NCI-H1930 (cell line): Measurements from ENCODE around the gene FOXG1.

Experiments
- DNase-seq, 2 experiments: peaks; one replicate each; lab custom pipeline; 2025; lab: John Stamatoyannopoulos, UW

FOXG1 gene

DNA sequence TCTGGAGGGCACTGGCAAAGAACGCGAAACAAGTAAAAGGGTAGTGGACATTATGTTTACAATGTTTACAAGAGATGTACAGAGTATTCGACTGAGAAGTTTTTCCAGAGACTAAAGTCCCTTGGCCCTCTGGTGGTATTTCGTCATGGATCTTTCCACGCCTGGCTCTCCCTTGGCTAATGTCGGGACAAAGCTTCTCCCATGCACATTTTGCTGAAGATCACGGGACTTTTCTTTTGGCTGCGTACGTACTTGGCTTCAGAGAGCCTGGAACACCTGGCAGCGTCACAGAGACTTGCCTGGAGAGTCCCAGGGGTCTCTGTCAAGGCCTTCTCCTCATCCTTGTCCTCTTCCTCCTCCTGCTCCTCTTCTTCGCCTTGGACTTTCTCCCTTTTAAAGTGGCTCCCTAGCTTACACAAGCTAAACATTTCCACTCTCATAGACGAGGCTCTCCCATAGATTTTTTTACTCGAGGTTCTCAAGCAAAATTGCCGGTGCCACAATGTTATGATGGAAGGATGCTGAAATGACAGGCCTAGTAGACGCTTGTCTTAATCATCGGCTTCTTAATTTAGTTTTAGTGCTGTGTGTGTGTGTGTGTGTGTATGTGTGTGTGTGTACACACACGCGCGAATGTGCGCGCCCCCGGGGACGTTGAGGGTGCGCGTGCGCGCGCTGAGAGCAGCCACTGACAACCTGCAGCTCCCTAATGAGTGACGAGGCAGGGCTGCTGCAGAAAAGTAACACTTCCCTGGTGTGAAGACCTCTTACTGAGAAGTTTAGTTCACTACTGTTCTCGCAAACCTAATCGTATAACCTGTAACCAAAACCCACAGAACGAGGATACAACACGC lies 4.9 kb upstream of the FOXG1 start:
- no peak for DNase-seq

DNA sequence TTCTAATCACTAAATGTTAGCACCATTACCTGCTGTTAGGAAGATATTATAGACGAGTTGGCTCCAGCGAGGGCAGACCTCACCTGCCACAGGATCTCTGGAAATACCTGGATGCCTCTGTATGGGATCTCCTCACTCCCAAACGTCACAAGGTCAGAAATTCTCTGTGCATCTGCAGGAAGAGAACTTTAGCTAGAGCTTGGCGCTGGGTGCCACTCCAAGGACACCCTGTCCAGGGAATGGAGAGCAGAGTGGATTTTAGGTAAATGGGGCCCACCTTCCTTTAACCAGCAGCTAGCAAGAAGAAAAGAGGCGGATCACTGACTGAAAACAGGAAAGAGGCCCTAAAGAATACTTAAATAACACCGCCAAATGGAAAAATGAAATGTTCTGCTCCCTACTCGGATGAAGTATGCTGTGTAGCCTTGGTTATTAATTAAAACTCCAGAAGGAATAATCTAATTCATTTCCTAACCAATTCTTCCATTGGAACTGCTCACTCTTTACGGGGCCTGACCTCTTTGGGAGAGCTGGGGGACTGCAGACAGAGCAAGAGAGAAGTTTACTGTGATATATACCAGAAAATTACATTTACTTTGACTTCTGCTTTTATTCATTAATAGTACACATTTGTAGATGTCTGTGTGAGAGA lies 4.2 kb upstream of the FOXG1 start:
- DNase-seq, result no peak

DNA sequence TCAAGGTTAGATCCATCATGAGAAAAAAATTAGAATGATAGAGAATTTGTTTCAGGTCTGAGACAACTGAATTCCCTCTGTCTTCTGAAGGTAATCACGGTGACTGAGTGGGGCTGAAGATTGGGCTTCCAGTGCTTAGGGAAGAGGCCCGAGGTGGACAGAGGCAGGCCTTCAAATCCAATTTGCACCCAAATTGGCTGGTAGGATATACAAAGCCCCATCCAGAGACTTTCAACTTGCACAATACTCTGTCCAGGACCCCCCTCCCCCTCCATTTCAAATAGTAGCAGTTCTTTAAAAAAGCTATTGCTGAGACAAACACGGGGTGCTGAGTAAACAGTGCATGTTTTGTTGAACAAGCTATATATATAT lies 3.6 kb upstream of the FOXG1 start:
- DNase-seq, result no peak

DNA sequence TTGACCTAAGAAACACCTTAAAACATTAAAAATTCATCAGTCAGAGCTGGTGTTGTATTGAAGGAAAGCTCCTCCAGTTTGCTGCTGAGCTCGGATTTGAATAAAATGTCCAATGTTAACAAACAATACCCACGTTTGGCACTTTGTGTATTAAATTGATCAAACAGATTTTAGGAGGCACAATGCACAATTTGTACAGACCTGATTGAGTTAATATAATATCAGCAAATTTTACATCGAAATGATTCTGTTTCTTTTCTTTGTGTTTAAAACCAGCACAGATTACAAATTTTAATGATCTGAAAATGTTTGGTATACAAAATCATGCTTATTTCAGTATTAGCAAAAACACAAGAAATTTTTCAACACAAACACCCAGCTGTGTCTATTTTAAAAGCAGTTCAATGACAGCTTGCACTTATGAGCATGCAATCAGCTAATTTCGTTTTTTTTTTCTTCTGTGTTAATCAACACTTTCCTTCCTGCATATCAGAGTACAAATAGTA lies 2.8 kb upstream of the FOXG1 start:
- no peak for DNase-seq

DNA sequence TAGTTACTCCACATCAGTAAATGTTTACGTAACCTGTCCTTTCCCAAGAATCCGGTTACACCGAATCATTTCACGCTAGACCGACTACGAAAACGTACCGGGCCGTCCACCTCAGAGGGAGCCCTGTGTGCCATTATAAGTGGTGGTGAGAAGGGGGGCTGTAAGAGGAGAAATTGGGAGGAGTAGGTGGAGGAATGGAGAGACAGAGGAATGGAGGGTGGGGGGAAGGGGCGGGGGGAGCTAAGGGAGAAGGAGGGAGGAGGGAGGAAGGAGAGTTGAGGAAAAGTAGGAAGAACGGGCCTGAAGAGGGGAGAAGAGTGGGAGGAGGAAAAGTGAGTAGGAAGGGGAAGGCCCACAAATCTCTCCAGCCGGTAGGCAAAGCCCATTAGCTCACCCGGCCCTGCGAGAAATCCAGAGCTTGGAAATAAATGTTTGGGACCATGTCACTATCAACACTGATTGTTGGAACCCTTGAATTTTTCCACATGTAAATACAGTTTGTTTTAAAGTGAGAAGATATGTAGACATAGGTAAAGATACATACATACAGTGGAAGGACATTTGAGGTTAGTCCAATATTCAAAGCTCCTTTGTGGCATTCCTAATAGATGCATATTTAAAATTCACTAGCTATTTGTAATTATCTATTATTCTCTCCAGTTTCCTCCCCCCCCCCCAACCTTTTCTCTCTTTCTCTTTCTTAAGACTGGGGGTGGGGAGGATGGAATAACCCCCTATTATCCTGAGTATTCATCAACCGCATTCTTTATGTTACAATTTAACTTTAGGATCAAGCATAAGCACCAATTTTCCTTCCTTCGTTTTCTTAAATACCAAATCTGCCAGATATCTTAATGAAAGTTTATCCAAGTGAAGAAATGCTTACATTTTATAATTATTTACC lies 2.1 kb upstream of the FOXG1 start:
- DNase-seq, result no peak

DNA sequence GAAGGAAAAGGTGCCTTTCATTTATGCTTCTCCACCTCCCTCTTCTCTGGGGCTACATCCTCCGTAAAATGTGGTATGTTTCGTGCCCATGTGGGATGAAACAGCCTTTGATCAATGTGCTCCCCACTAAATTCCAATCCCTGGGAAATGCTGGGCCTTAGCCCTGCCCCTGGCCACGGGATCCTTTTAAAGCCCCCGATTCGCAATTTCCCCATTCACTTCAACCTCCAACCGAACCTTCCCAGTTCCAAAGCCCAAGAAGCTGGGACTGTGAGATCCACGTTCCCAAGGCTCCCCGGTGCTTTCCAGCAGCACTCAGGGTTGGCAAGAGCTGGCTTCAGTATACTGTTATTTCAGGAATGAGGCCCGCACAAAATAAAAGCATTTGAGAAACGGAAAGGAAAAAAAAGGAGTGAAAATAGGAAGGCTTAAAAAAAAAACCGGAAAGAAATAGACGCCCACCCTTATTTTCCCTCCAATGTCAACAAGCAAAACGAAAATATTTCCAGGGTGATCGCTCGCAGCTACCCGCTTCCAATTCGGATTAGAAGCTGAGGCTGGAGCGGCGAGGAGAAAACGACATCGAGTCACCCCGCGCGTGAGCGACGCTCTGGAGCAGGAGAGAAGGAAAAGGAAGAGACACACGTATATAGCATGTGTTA lies 1.3 kb upstream of the FOXG1 start:
- DNase-seq, result no peak

DNA sequence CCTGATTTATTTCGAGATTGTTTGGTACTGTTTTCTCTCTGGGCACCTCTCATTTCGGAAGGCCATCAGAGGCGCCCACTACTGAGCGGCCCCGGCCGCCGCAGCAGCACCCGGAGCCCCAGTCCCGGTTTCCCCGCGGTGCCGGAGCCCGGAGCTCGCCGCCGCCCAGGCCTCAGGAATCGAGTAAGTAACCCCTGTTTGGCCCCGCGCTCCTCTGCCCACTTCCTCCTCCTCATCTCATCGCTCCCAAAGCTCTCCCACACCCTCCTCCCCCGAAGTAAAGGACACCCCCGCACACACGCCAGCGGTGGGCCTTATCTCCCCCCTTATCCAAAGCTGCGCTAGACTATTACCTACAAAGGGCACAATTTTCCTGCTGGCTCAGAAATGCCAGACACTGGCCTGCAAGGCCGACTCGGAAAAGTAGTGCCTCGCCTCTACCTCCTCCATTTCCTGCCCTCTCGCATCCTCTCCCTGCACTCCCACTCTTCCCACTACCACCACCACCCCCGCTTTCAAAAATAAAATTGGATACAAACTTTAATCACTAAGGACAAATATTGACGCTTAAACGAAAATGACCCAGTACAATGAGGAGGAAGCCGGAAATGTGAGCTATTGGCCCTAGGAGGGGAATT lies 637 bp upstream of the FOXG1 start:
- DNase-seq, result no peak

DNA sequence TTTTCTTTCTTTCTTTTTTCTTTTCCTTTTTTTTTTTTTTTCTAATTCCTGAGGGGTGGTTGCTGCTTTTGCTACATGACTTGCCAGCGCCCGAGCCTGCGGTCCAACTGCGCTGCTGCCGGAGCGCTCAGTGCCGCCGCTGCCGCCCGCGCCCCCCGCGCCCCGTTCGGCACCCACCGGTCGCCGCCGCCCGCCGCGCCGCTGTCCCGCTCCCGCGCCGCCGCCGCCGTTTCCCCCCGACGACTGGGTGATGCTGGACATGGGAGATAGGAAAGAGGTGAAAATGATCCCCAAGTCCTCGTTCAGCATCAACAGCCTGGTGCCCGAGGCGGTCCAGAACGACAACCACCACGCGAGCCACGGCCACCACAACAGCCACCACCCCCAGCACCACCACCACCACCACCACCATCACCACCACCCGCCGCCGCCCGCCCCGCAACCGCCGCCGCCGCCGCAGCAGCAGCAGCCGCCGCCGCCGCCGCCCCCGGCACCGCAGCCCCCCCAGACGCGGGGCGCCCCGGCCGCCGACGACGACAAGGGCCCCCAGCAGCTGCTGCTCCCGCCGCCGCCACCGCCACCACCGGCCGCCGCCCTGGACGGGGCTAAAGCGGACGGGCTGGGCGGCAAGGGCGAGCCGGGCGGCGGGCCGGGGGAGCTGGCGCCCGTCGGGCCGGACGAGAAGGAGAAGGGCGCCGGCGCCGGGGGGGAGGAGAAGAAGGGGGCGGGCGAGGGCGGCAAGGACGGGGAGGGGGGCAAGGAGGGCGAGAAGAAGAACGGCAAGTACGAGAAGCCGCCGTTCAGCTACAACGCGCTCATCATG lies 654 bp downstream of the FOXG1 start:
- no peak for DNase-seq

DNA sequence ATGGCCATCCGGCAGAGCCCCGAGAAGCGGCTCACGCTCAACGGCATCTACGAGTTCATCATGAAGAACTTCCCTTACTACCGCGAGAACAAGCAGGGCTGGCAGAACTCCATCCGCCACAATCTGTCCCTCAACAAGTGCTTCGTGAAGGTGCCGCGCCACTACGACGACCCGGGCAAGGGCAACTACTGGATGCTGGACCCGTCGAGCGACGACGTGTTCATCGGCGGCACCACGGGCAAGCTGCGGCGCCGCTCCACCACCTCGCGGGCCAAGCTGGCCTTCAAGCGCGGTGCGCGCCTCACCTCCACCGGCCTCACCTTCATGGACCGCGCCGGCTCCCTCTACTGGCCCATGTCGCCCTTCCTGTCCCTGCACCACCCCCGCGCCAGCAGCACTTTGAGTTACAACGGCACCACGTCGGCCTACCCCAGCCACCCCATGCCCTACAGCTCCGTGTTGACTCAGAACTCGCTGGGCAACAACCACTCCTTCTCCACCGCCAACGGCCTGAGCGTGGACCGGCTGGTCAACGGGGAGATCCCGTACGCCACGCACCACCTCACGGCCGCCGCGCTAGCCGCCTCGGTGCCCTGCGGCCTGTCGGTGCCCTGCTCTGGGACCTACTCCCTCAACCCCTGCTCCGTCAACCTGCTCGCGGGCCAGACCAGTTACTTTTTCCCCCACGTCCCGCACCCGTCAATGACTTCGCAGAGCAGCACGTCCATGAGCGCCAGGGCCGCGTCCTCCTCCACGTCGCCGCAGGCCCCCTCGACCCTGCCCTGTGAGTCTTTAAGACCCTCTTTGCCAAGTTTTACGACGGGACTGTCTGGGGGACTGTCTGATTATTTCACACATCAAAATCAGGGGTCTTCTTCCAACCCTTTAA lies 1.5 kb downstream of the FOXG1 start:
- no peak for DNase-seq

DNA sequence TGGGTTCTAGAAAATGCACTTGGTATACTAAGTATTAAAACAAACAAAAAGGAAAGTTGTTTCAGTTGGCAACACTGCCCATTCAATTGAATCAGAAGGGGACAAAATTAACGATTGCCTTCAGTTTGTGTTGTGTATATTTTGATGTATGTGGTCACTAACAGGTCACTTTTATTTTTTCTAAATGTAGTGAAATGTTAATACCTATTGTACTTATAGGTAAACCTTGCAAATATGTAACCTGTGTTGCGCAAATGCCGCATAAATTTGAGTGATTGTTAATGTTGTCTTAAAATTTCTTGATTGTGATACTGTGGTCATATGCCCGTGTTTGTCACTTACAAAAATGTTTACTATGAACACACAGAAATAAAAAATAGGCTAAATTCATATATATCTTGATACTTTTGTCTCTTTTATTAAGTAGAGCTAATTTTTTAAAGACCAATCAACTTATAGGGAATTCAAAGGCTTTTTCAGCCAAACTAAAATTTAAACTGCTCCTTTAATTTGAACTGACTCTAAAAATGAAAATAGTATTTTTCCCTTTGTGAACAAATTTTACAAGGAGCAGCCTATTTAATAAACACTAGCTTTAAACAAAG lies 2.8 kb downstream of the FOXG1 start:
- DNase-seq, result no peak

DNA sequence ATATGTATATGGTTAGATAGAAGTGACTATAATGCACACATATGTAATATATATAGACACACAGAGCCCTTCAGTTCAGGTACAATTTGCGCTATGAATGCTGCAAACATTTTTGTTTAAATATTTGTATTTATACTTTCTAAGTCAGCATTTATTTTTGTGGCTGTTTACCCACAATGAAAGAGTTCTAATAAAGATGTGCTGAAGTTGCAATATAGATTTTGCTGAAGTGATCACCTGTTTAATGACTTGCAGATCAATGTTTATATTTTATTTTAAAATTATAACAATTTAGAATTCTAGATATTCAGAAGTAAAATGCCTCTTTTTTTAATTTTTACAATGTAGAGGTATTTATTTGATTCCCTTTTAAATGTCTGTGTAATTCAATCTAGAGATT lies 3.5 kb downstream of the FOXG1 start:
- DNase-seq, result no peak

DNA sequence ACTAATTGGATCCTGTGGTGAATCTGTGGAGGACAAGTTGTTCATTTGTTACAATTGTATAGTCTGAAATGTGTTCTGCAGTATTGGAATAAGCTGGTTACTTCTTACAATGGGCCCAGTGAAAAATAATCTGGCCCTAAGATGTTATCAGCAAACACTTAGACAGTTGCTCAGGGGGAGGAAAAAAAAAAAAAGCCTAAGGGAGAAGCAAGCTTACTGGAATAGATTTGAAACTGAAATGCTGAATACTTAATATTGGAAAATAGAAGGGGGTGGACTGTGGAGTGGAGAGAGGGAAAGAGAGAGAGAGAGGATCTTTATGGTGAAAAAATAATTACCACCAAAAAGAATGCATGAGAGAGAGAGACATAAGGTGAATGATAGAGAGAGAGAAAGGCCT lies 4.0 kb downstream of the FOXG1 start:
- no peak for DNase-seq

DNA sequence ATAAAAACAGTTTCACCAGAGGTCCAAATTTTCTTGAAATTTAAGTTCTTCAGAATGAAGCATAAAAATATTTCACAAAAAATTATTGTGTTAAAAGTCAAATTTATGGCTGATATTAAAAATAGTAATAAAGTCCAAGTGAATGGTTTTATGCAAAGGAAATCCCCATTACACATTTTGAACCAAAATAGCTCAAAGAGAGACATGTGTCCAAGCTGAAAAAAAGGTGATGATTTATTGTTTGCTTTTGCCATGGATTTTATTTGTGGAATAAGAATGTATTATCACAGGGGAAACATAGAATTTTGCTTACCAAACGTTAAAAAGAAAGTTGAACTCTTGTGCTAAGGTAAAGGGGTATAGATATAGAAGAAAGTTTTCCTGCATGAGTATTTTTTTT lies 4.6 kb downstream of the FOXG1 start:
- no peak for DNase-seq

DNA sequence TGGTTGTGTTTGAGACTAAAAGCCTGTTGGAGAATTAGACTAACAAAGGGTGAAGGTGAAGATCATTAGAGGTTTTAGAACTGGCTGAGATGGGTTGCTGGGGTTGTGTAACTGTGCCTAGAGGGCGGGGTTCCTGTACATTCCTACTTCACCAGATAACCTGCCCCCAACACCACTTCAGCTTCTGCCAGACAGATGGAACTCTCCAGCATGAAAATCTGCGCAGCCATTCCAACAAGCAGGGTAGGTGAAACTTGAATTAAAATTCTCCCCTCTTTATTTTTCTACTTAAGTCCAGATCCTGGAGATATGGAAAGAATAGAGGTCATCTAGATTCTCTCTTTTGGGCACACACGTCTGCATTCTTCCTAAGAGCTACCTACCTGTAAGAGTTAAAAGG lies 6.0 kb downstream of the FOXG1 start:
- DNase-seq, result no peak

DNA sequence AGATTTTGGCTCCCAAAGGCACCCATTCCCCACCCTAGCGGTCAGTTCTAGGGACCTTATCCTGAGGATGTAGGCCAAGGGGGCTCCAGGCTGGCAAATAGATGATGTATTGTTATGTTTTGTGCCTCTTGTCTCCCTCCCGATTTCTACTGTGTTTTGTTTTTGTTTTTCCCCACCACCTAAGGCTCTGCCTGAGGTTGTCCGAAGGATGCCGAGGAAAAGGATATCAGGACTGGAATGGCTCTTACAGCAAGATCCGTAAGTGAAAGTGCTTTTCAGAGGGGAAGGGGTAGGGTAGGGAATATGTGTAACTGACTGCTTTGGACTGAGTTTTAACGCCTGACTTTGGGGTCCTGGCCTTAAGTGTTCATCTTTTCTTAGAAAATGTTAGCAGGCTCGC lies 6.6 kb downstream of the FOXG1 start:
- no peak for DNase-seq

DNA sequence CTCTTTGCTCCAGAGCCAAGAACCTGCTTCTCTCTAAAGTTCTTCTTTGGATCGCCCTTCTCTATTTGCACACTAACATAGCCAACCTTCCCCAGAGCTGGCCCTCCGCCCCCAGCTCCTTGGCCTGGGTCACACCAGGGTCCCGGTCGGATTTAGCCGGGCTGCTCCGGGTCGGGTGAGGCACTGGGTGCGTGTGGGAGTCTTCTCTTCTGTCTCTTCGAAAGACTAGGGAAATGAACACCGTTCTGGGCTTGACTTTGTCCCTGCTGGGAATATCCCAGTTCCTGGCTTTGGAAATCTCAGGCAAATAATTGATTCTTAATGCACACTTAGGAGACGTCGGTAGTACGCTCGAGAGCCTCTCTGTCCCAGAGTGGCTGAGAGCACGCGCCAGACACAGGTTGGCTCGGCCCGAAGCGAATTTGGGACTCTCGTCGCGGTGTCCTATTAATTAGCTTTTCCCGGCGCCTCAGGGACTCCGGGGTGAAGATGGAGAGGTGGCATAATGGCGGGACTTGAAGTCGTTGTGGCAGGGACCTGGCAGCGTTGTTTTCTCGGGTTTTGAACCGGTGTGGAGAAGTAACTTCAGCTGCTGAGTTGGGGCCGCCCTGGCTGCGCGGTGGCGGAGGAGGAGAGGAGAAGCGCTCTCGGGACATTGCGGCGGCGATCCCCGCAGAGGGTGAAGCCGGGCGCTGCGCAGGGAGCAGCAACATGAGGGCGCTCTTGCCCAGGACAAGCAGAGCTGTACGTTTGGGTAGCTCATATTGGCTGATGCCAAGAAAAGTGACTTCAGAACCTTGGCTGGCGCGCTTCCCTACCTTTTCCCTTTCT lies 7.5 kb downstream of the FOXG1 start:
- DNase-seq, result no peak

DNA sequence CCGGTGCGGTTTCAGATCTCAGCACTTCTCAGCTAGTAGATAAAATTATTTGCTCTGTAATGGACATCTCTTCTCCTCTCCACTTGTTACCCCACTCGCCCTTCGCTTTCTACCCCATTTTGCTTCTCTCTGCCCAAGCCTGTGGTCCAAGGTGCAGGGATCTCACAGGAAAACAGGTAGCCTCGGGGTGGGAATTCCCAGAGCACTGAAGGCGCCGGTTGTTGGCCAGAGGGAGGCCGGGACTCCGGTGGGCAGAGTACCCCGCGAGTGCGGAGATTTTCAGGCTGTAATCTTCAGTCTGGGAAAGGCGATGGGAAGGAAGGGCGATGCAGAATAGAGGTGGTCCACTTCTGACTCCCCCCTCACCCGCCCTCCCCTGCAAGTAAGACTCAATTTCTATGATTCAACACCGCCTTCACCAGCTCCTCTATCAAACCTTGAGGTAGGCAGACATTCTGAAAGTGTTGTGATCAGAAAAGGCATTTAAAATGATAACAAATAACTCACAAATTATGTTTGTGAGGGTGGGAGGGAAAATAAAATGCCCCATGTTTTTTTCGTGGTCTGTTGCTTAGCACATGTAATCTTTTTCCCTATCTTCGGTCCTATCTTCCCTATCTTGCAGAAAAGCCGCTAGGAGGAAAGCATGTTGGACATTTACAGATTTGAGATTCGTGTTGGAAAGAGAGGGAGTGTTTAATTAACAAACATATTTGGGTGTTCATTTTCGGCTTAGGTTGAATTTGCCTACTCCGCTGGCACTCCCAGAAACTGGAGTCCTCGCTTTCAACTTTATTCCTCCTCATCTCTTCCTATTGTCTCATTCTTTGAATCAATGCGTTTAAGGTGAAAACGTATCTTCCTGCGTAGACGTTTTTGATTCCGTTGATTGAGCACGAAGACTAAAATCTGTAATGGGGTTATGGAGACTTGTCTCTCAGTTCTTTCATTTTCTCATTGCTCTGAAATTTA lies 8.5 kb downstream of the FOXG1 start:
- no peak for DNase-seq
